ENCODE data around the gene TNNI3. TPM values are rescaled to one million over a fixed set of nuclear protein-coding genes. Genes with fewer than 3 reads are reported as not detected.
A peak's percentile ranks its signal among the peaks of the same experiment; 100 is the strongest.

The TNNI3 gene
- total RNA-seq, 6 donors from 2014 or later: 1.0 to 14.6 (median 5.9) TPM

DNA sequence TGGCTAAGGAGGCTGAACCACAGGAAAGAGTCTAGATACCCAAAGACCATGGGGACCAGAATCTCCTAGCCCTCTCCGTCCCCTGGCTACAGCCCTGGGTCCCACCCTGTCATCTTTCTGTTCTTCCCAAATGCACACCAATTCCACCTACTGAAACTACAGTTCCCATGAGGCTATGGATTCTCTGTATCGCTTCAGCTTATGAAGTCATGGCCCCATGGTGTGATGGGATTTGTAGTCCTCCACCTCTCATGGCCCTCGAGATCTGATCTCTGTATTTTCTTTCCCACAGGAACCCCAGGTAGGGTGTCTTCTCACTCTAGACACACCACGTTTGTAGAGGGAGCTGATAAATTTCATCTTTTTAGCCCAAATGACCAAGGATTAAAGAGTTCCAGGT, 40.0 kb upstream of the TNNI3 start:
- H3K27me3 ChIP-seq: no peaks in the 10 kb centered on the region
- H3K27ac ChIP-seq: no peak overlapping the region

DNA sequence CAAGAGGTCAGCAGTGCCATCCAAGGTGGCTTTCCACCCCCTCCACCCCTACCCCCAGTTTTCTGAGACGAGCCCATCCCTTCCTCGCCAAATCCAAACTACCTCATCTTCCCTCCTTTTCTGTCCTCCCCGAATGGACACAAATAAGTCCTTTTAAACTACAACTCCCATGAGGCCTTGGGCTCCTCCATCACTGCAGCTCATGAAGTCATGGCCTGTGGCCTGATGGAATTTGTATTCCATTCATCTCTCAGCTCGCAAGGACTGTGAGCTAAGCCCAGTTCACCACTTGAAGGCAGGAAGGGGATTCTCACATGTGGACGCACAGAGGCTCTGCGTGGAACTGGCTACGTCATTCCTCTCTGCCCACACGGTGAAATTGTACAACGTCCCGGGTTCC, 39.3 kb upstream of the TNNI3 start:
- H3K4me3 ChIP-seq: no peak overlapping the region
- H3K27me3 ChIP-seq: no peaks in the 10 kb centered on the region
- WGBS, 2 donors: 82% methylated on average over 10 of the region's 10 CpGs
- ATAC-seq (ENCODE audit: low FRiP score in 2 of 2) (no peak), DNase-seq (no peak)
- H3K4me1 ChIP-seq: no peaks in the 10 kb centered on the region
- H3K9me3 ChIP-seq: no peaks in the 10 kb centered on the region
- H3K36me3 ChIP-seq: no peaks in the 10 kb centered on the region
- no peak overlapping the region for H3K27ac ChIP-seq
- TF ChIP-seq, protein P1, sequence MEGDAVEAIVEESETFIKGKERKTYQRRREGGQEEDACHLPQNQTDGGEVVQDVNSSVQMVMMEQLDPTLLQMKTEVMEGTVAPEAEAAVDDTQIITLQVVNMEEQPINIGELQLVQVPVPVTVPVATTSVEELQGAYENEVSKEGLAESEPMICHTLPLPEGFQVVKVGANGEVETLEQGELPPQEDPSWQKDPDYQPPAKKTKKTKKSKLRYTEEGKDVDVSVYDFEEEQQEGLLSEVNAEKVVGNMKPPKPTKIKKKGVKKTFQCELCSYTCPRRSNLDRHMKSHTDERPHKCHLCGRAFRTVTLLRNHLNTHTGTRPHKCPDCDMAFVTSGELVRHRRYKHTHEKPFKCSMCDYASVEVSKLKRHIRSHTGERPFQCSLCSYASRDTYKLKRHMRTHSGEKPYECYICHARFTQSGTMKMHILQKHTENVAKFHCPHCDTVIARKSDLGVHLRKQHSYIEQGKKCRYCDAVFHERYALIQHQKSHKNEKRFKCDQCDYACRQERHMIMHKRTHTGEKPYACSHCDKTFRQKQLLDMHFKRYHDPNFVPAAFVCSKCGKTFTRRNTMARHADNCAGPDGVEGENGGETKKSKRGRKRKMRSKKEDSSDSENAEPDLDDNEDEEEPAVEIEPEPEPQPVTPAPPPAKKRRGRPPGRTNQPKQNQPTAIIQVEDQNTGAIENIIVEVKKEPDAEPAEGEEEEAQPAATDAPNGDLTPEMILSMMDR (IDR thresholded peaks at IDR 0.05): no peak

More for the DNA sequence above, 40.0 kb upstream of the TNNI3 start:
- H3K36me3 ChIP-seq: no peaks in the 10 kb centered on the region
- H3K9me3 ChIP-seq: no peaks in the 10 kb centered on the region
- H3K4me1 ChIP-seq: no peaks in the 10 kb centered on the region
- DNase-seq: no peak
- H3K4me3 ChIP-seq: no peak overlapping the region
- TF ChIP-seq EP300 (IDR thresholded peaks at IDR 0.05): no peak
- TF ChIP-seq, protein P1 (IDR thresholded peaks at IDR 0.05): no peak
- TF ChIP-seq POLR2A (IDR thresholded peaks at IDR 0.05): no peak
- no peak for TF ChIP-seq POLR2AphosphoS5 (IDR thresholded peaks at IDR 0.05)
- ATAC-seq (ENCODE audit: low FRiP score in 2 of 2): peak in 1 of 2 donors; percentile 33
- 52 to 53% methylated on average over 4 of the region's 4 CpGs for WGBS, 2 donors

DNA sequence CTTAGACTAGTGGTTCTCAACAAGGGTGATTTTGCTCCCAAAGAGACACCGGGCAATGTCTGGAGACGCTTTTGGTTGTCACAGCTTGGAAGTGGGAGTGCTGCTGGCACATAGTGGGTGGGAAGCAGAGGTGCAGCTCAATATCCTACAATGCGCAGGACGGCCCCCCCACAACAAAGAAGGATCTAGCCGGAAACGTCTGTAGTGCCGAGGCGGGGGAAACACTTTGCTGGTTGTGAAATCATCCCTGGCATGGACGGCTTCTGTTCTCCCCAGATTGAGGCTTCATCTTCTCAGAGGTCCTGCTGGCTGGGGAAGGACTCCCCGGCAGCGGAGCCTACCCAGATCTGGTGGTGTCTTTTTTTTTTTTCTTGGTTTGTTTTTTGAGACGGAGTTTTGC, 35.9 kb upstream of the TNNI3 start:
- TF ChIP-seq, protein P1 (IDR thresholded peaks at IDR 0.05): no peak
- no peaks in the 10 kb centered on the region for H3K27me3 ChIP-seq
- DNase-seq: no peak
- H3K27ac ChIP-seq: no peak overlapping the region
- H3K9me3 ChIP-seq: no peaks in the 10 kb centered on the region
- H3K4me1 ChIP-seq: peaks cover 0 to 4% (median 0%) of the 10 kb centered on the region in 4 donors
- no peak overlapping the region for H3K4me3 ChIP-seq
- 67 to 70% methylated on average over 12 of the region's 12 CpGs for WGBS, 2 donors
- no peak for ATAC-seq (ENCODE audit: low FRiP score in 2 of 2)
- no peaks in the 10 kb centered on the region for H3K36me3 ChIP-seq

DNA sequence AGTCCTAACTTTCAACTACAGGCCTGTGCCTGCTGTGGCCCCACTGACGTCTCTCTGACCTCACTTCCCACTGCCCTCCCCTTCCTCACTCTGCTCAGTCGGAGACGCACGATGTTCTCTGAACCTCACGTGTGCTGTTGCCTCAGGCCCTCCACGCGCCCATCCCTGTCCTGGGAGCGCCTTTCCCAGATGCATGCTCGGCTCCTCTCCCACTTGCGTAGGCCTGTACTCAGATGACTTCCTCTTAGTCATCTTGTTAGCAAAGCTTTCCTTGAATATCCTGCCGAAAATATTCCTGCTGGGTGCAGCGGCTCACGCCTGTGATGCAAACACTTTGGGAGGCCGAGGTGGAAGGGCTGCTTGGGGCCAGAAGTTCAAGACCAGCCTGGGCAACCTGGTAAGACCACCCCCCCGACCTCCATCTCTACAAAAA, 31.9 kb upstream of the TNNI3 start:
- ATAC-seq (ENCODE audit: low FRiP score in 2 of 2): peak in 1 of 2 donors; percentile 94
- H3K36me3 ChIP-seq: no peaks in the 10 kb centered on the region
- no peak overlapping the region for H3K4me3 ChIP-seq
- TF ChIP-seq EP300 (IDR thresholded peaks at IDR 0.05) (no peak), POLR2A (IDR thresholded peaks at IDR 0.05) (no peak), POLR2AphosphoS5 (IDR thresholded peaks at IDR 0.05) (no peak)
- TF ChIP-seq, protein P1 (IDR thresholded peaks at IDR 0.05): no peak
- H3K27me3 ChIP-seq: no peaks in the 10 kb centered on the region
- H3K9me3 ChIP-seq: no peaks in the 10 kb centered on the region
- no peak overlapping the region for H3K27ac ChIP-seq
- 60 to 63% methylated on average over 15 of the region's 15 CpGs for WGBS, 2 donors
- H3K4me1 ChIP-seq: peaks cover 0 to 5% (median 0%) of the 10 kb centered on the region in 4 donors
- DNase-seq: peak in 1 of 2 donors; percentile 25

GRCh38 chr19:55188625-55189024, 31.1 kb upstream of the TNNI3 start:
- H3K36me3 ChIP-seq: no peaks in the 10 kb centered on the region
- WGBS, 2 donors: 51 to 53% methylated on average over 7 to 8 of the region's 8 CpGs

More at GRCh38 chr19:55188625-55189024, 31.1 kb upstream of the TNNI3 start:
- Histone ChIP-seq H3K27ac (no peak overlapping the region), H3K4me3 (no peak overlapping the region), H3K4me1 (peaks cover 0 to 5% (median 0%) of the 10 kb centered on the region in 4 donors), H3K27me3 (no peaks in the 10 kb centered on the region), H3K9me3 (no peaks in the 10 kb centered on the region)
- ATAC-seq (ENCODE audit: low FRiP score in 2 of 2) (no peak), DNase-seq (no peak)
- TF ChIP-seq EP300 (IDR thresholded peaks at IDR 0.05) (no peak), POLR2AphosphoS5 (IDR thresholded peaks at IDR 0.05) (no peak)
- TF ChIP-seq, protein P1 (IDR thresholded peaks at IDR 0.05): no peak
